Ramos (cell line): ENCODE data around the gene DOK7.

ENCODE experiments used
- in situ Hi-C: fragments of 300-500 bp; cut with MboI; formaldehyde crosslinking; loops from one replicate; pipeline ENCODE4 v1.14.3; 2022; ENCODE audit warnings: low sequenced_read_pairs; ENCODE audit not compliant: unreplicated experiment

The DOK7 gene

GRCh38 chr4:3484057-3484973, 21.2 kb downstream of the DOK7 start:
- in situ Hi-C loops, result no loop called here

DNA sequence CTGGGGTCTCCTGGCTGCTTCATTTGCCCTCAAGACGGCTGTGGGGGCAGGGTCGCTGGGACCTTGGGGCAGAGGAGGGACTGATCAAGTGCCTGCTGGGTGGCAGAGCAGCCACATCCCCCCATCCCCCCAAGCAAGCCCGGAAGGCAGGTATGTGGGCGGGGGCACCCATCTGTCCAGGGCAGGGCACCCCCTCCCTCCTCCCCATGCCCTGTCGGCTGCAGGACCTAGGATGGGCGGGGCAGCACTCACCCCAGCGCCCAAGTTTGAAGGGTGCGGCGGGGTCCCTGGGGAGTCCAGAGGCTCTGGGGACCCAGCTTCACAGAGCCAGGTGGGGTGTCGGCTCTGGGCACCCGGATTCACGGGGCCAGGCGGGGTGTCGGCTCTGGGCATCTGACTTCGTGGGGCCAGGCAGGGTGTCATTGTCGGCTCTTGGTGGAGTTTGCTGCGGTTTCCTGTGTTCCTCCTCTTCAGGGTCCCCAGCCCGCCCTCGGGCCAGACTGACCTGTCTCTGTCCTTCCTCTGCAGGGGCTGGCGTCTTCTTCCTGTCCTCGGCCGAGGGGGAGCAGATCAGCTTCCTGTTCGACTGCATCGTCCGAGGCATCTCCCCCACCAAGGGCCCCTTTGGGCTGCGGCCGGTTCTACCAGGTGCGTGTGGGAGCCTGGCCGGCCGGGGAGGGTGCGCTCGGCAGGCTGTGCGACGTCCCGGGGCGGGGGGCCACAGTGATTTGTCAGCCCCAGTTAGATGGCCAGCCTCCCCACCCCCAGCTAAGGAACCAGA, 22.1 kb downstream of the DOK7 start:
- in situ Hi-C loops, result no loop called here

DNA sequence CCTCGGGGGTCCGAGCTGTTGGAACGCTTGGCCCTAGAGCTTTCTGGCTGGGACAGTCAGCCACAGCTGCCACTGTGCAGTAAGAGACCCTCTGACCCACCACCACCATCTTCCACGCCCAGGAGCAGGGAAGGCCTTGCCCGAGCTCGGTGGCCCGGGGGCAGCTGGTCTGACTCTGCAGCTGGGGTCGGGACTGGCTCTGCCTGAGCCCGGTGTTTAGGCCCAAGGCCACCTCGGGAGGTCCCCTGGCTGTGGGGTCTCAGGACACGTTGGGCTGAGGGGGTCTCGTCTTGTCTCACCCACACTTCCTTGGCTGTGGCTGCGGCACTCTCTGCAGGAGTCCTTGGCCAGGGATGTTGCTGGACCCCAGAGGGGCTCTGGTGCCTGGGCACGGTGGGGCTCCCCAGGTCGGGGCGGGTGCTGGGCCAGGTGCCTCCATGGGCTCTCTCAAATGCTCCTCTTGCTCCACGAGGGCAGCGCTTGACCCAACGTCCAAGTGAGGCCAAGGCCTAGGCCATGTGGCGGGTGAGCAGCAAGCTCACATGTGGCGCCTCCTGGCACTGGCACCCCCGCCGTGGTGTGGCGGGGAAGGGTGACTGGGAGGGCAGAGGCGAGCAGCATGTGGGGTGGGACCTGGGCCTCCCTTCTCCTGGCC, 22.9 kb downstream of the DOK7 start:
- in situ Hi-C loops, result no loop called here

DNA sequence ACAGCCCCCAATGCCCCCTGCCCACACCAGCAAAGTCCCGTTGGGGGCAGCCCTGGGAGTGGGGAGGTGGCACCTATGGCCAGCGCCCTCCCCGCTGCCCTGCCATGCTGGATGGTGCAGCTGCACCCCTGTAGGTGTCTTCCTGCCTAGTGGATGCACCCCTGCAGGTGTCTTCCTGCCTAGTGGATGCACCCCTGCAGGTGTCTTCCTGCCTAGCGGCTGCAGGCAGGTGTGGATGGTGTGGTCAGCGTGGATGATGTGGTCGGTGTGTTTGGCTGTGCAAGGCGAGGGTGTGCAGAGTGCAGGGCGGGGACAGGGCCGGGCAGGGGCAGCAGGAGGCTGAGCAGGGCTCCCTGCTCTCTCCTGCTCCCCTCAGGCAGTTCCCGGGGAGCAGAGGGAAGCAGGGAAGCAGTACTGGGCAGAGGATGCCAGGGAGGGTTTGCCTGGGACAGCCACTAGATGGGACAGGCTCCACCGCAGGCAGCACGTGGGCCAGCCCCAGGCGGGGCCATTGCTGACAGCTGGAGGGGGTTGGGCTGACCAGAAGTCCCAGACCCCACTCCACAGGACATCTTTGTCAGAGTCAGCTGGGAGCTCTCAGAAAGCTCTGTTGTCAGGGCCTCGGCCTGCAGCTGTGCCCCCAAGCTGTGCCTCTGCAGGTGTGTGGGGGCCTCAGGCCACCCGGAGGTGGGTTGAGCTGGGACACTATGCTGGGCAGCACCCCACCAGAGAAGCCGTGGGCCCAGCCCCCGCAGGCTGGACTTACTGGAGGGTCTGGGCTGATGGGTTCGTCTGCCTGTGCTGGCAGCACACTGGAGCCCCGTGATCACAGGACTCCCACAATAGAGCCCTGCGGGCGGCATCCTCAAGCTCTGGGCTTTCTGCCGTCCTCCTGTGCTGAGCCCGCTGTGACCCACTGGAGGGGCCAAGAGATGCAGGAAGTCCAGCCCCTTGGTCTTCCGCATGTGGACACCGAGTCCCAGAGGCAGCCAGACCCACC, 23.7 kb downstream of the DOK7 start:
- in situ Hi-C loops, result no loop called here

DNA sequence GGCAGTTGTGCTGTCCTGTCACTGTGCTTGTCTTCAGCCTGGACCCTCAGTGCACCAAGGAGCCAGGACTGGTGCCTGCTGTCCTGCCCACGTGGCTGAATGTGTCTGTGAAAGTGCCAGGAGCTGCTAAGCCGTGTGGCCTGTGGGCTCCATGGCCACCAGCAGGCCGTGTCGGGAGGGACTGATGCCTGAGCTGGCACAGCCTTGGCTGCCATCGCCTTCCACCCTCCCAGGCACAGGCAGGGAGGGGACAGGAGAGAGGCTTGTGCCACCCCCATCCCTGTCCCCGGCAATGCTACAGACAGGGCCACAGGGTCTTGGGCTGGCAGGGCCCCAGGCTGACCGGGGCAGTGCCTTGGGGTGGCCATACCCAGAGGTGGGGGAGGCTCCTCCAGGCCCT, 24.8 kb downstream of the DOK7 start:
- in situ Hi-C loops, result no loop called here

- in situ Hi-C loops, result no loop called here
These were observed 25.7 kb downstream of the DOK7 start for GRCh38 chr4:3488820-3489219.

DNA sequence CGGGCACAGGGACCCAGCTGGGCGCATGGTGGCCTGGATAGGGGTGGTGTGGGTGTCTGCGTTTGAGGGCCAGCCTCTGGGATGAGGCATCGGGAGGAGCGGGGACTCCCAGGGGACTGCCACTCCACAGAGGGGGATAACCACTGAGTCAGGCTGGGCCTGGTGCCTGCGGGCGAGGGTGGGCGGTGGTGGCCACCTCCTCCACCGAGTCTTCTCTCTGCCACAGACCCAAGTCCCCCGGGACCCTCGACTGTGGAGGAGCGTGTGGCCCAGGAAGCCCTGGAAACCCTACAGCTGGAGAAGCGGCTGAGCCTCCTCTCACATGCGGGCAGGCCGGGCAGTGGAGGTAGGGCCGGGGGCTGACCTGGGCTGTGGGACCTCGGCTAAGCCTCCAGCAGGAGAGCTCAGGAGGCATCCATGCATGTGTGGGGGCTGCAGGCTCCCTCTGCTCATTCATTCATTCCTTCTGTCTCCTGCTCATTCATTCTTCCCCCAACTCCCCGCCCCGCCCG, 26.4 kb downstream of the DOK7 start:
- in situ Hi-C loops, result no loop called here

GRCh38 chr4:3491681-3492405, 28.7 kb downstream of the DOK7 start:
- in situ Hi-C loops, result no loop called here

DNA sequence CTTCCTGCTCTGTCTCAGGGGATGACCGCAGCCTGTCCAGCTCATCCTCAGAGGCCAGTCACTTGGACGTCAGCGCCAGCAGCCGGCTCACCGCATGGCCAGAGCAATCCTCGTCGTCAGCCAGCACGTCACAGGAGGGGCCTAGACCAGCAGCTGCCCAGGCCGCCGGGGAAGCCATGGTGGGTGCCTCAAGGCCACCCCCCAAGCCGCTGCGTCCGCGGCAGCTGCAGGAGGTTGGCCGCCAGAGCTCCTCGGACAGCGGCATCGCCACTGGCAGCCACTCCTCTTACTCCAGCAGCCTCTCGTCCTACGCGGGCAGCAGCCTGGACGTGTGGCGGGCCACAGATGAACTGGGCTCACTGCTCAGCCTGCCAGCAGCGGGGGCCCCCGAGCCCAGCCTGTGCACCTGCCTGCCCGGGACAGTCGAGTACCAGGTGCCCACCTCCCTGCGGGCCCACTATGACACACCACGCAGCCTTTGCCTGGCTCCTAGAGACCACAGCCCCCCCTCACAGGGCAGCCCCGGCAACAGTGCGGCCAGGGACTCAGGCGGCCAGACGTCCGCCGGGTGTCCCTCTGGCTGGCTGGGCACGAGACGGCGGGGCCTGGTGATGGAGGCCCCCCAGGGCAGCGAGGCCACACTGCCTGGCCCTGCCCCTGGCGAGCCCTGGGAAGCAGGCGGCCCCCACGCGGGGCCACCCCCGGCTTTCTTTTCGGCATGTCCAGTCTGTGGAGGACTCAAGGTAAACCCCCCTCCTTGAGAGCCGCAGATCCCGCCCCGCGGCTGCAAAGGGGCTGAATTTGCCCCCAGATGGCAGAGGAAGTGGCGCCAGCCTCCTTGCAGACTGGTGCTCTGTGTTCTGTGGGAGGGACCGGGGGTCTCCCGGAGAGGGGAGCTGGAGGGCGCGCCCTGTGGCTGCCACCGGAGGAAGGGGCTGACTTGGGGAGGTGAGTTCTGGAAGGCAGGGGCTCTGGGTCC, 29.9 kb downstream of the DOK7 start:
- in situ Hi-C loops, result no loop called here

DNA sequence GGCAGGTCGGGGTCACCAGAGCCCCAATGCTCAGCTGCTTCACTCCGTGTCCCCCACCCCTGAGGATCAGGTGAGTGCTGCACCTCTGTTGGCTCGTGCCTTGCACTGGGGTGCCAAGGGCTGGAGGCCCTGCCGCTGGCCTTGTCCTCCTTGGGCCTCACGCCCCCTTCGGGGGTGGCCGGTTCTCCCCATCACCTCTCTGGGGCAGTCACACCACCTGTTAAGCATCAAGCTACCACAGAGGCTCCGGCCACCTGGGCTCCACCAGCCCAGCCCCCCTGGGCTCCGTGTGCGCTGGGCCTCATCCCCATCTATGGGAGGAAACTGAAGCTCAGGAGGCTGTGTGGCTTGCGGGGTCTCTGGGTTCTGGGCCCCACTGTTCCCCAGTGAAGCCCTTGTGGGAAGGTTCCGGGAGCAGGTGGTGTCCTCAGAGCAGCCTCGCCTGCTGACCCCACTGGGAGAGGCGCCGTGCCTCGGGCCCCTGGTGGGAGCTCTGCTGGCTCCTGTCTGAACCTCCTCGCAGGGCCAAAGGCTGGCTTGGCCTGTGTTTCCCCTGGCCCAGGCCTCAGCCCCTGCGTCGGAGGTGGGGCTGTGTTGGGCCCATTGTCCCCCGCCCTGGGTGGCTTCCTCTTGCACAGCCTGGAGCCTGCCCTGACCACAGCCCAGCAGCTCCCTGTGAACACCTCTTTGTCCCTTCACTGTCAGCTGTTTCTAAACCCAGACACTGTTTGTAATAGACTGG, 30.8 kb downstream of the DOK7 start:
- in situ Hi-C loops, result no loop called here

DNA sequence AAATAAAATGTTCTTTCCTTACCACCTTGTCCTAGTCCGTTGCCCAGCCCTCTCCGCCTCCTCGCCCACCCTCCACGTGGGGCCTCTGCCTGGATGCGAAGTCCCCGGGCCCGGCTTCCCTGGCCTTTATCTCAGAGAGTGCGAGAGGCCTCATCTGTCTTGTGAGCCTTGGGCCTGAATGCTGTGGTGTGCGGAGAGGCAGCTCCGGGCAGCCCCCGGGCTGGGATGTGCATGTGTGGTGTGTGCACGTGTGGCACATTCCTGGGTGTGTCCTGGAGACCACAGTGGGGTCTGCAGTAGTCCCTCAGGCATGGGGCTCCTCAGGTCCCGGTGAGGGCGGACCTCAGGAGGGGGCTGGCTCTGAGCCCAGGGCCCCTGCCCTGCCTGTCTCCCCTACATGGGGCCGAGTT, 31.4 kb downstream of the DOK7 start:
- in situ Hi-C loops, result no loop called here

- in situ Hi-C loops, result no loop called here
These were observed 32.3 kb downstream of the DOK7 start for GRCh38 chr4:3495204-3495975.

DNA sequence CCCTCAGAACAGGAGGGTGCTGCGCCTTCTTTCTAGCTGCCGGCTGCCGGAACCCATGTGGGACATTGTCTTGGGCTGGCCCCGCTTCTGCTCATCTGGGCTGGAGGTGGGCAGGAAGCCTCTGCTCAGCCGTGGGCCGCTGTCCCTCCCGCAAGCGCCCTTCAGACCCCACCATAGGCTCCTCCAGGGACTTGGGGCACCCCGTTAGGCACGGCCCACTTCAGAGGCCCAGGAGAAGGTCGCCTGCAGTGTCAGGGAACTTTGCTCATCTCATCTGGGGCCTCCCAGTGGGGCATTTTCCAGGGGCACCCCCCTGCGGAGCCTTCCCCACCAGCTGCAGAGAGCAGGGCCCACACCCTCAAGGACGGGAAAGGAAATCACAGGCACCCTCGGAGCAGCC, 32.9 kb downstream of the DOK7 start:
- in situ Hi-C loops, result no loop called here

GRCh38 chr4:3497095-3497494, 34.0 kb downstream of the DOK7 start:
- in situ Hi-C loops, result no loop called here

DNA sequence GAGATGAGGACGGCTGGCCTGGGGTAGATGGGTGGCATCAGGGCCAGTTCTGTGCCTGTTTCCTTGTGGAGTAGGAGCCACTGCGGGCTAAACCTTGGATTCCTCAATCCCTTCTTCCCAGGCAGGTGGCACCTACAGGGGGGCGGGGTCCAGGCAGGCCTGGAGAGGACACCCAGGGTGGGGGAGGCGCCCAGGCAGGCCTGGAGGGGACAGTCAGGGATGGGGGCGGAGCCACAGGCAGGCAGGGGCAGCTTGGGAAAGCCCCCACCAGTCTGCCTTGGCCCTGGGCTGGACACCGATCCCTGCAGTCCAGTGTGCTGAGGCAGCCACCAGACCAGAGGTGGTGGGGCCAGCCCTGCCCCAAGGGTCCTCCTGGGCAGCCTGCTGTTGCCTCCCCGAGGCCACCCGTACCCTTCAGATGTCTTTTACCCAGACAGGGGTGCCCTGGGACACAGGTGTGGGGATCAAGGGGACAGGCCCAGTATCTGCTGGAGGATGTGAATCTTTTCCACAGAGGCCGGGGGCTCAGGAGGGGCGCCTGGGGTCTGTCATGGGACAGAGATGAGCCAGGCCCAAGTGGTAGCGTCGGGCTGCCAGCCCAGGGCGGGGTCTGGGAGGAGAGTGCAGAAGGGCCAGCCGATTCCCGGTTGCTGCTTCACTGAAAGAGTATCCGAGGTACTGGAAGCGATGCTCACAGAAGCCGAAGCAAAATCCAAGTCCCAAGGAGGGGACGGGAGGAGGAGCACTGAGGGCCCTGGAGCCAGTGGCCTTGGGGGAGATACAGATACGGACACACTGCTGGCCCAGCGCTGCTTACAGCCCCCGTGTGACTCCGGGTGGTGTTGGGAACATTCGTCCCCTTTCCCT, 34.6 kb downstream of the DOK7 start:
- in situ Hi-C loops, result no loop called here
